Measurements from ENCODE around the gene TRAPPC2L.
A peak's percentile ranks its signal among the peaks of the same experiment; 100 is the strongest.

TRAPPC2L gene

GRCh38 chr16:88838566-88838965 is 18.4 kb upstream of the TRAPPC2L start:
- no peak for DNase-seq

GRCh38 chr16:88839026-88839529 is 17.8 kb upstream of the TRAPPC2L start:
- no peak for DNase-seq

- DNase-seq: no peak
Observed at GRCh38 chr16:88839745-88840599, 17.0 kb upstream of the TRAPPC2L start.

GRCh38 chr16:88840600-88841215 is 16.2 kb upstream of the TRAPPC2L start:
- no peak for DNase-seq

GRCh38 chr16:88841521-88842307 is 15.2 kb upstream of the TRAPPC2L start:
- DNase-seq: no peak

GRCh38 chr16:88842308-88842756 is 14.6 kb upstream of the TRAPPC2L start:
- DNase-seq: no peak

GRCh38 chr16:88842806-88843205 is 14.1 kb upstream of the TRAPPC2L start:
- DNase-seq: no peak

- no peak for DNase-seq
Observed at GRCh38 chr16:88843256-88843655, 13.7 kb upstream of the TRAPPC2L start.

GRCh38 chr16:88844419-88845036 is 12.4 kb upstream of the TRAPPC2L start:
- no peak for DNase-seq

- DNase-seq: no peak
Observed at GRCh38 chr16:88846088-88846487, 10.8 kb upstream of the TRAPPC2L start.

GRCh38 chr16:88847654-88848053 is 9.3 kb upstream of the TRAPPC2L start:
- DNase-seq: no peak

- DNase-seq: no peak
Observed at GRCh38 chr16:88848557-88848956, 8.4 kb upstream of the TRAPPC2L start.

GRCh38 chr16:88850531-88851199 is 6.3 kb upstream of the TRAPPC2L start:
- DNase-seq: no peak

GRCh38 chr16:88851616-88852015 is 5.3 kb upstream of the TRAPPC2L start:
- DNase-seq: no peak

GRCh38 chr16:88853325-88853941 is 3.5 kb upstream of the TRAPPC2L start:
- peak in 3 of 51 donors; percentile 14 to 28 (median 28) for DNase-seq

- peak in 1 of 51 donors; percentile 9 for DNase-seq
Observed at GRCh38 chr16:88854306-88855111, 2.4 kb upstream of the TRAPPC2L start.

- DNase-seq: peak in 1 of 51 donors; percentile 3
Observed at GRCh38 chr16:88855176-88855575, 1.8 kb upstream of the TRAPPC2L start.

- DNase-seq: no peak
Observed at GRCh38 chr16:88855736-88856121, 1.2 kb upstream of the TRAPPC2L start.

GRCh38 chr16:88856122-88856827 is 652 bp upstream of the TRAPPC2L start:
- peak in 6 of 51 donors; percentile 24 to 53 (median 44) for DNase-seq

All from hypothalamus (tissue), 51 donors.